C4-2B (cell line): ENCODE measurements around the gene HRC.

Experiments
- ZFX ChIP-seq: fragments of 450-650 bp; IDR thresholded peaks from 2 replicates; pipeline ENCODE4 v1.6.1; 2017
- TF ChIP-seq, protein P1 (sequence below): fragments of 450-650 bp; conservative IDR thresholded peaks from 2 replicates; pipeline ENCODE4 v1.5.1; 2017; ENCODE audit warnings: mild to moderate bottlenecking

DNA sequence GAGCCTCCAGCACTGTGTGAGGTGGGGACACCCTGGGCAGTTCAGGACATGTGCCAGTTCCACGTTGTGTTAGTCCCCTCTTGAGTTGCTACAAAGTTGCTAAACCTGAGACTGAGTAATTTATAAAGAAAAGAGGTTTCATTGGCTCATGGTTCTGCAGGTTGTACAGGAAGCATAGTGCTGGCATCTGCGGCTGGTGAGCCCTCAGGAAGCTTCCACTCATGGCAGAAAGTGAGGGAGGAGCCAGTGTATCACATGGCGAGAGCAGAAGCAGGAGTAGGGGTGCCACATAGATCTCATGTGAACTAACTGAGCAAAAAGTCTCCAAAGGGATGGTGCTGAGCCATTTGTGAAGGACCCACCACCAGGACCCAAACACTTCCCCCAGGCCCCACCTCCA, 35.6 kb upstream of the HRC start:
- TF ChIP-seq, protein P1, sequence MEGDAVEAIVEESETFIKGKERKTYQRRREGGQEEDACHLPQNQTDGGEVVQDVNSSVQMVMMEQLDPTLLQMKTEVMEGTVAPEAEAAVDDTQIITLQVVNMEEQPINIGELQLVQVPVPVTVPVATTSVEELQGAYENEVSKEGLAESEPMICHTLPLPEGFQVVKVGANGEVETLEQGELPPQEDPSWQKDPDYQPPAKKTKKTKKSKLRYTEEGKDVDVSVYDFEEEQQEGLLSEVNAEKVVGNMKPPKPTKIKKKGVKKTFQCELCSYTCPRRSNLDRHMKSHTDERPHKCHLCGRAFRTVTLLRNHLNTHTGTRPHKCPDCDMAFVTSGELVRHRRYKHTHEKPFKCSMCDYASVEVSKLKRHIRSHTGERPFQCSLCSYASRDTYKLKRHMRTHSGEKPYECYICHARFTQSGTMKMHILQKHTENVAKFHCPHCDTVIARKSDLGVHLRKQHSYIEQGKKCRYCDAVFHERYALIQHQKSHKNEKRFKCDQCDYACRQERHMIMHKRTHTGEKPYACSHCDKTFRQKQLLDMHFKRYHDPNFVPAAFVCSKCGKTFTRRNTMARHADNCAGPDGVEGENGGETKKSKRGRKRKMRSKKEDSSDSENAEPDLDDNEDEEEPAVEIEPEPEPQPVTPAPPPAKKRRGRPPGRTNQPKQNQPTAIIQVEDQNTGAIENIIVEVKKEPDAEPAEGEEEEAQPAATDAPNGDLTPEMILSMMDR: no peak
- TF ChIP-seq ZFX: no peak
